NCI-H128 (cell line): ENCODE measurements around the gene MAP3K19.
"Not testable (repeated sequence)": the region's sequence is repeated elsewhere in the genome, so short reads cannot be mapped to it uniquely, and the experiment has no call there.

Experiments used
- DNase-seq: peaks from one replicate; lab custom pipeline; 2025; ENCODE audit not compliant: unreplicated experiment; lab: John Stamatoyannopoulos, UW

The MAP3K19 gene

DNA sequence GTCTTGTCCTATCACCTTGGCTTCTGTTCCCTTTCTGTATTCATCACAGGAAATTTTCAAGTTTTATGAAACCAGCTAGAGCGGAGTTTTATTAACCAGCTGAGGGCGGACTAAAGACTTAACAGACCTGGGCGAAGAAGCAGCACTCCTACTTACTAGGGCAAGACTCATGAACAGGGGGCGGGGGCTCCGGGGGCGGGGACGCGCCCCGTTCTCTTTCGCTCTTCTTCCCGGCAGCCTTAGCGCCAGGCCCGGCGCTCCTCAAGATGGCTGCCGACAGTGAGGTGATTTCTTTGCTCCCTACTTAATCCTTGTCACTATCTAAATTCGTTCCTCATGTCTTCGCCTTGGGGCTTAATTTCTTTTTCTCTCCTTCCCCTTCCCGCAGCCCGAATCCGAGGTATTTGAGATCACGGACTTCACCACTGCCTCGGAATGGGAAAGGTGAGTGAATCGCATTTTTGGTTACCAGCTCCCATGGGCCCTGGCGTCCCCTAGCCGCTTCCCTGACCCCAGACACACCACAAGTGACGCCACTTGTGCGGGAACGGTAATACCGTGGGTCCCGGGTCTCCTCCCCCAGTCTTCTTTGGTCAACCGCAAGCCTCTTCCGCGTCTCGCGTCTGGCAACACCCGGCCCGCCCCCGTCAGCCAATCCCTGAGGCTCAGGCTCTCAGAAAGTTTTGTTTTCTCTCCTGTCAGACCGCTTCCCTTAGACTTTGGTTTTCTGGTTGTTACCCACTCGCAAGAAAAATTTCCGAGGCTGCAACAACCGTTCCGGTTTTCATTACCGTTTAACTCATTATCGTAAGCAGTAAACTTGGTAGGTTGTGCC lies 5.0 kb upstream of the MAP3K19 start, which contains the start of gene RAB3GAP1:
Gene RAB3GAP1, plus strand, starts transcription at position 251 of the 835 bp plus-strand sequence. Its CDS starts 16 bp downstream, at position 267.
- DNase-seq: no peak

DNA sequence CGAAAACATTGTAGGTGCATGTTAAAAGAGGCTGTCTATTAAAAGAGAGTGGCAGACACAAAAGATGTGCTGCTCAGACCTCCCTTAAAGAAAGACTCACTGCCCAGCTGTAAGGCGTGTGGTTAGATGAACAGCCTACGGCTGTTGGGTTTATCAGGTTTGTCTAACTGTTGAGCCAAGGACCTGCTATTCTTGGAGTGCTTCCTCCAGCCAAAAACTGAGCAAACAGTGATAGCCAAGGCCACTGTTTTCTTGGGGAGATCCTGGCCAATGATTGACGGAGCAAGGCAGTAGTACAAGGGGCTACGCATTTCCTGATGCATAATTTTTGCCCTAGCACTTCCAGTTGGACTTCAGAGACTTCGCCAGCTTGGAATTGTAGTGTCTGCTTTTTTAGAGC lies 3.4 kb upstream of the MAP3K19 start:
- DNase-seq: no peak

GRCh38 chr2:135050132-135050531 lies 2.9 kb upstream of the MAP3K19 start:
- no peak for DNase-seq

GRCh38 chr2:135048122-135048521 lies 875 bp upstream of the MAP3K19 start:
- no peak for DNase-seq

DNA sequence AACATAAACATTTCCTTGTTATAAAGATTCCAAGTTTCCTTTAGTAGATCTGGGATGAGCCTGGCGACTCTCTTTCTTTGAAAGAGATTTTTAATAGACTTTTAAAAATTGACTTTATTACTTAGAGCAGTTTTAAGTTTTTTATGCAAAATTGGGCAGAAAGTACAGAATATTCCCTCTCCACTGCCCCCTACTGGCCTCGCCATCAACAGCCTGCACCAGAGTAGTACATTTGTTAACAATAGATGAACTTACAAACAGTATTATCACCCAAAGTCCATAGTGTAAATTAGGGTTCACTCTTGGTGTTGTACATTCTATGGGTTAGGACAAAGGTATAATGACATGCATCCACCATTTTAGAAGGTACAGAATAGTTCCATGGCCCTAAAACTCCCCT lies 3.9 kb downstream of the MAP3K19 start:
- DNase-seq: no peak

DNA sequence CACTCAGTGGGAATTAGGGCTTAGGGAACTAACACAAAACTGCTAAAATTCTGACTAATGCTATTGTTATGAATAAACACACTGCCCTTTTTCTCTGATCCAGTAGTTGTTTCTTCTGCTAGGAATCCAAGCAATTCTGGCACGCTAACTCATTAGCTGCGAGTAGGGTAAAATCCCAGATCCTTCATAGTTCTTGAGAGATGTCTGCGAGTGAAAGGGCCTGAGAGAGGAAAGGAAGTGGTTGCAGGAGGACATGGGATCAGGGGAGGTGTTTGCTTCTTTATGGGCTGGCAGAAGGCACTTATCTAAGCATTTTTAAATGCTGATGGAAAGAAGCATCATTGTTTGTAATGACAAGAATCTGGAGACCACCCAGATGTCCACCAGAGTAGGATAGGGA lies 9.4 kb downstream of the MAP3K19 start:
- DNase-seq: no peak

GRCh38 chr2:135033216-135033615 lies 14.0 kb downstream of the MAP3K19 start:
- not testable (repeated sequence) for DNase-seq

GRCh38 chr2:135030826-135031225 lies 16.4 kb downstream of the MAP3K19 start:
- no peak for DNase-seq

- DNase-seq: no peak
Observed at GRCh38 chr2:135029481-135030134, 17.6 kb downstream of the MAP3K19 start.

DNA sequence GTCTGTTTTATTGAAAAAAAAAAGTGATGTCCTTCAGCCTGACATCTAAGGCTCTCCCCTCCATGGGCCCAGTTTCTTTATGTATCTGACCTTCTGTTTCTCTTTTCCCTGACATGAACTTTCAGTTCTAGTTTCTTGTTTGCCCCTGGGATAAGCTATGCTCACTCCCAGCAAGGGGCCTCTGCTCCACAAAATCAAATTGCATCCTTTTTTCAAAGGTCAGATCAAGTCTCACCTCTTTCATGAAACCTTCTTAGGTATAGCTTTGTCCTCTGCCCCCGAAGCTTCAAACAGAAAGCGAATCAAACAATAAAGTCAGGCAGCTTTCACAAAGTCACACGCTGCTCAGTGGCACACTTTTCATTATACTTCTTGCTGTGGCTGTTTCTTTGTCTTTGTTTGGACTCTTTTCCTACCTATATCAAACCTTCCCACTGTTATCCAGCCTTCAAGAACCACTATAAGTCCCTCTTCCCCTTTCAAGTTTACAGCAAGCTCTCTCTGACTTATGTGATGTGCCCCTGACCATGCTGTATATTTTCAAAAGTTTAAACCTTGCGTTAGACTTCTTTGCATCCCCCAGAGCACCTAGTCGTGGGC lies 23.3 kb downstream of the MAP3K19 start:
- no peak for DNase-seq

DNA sequence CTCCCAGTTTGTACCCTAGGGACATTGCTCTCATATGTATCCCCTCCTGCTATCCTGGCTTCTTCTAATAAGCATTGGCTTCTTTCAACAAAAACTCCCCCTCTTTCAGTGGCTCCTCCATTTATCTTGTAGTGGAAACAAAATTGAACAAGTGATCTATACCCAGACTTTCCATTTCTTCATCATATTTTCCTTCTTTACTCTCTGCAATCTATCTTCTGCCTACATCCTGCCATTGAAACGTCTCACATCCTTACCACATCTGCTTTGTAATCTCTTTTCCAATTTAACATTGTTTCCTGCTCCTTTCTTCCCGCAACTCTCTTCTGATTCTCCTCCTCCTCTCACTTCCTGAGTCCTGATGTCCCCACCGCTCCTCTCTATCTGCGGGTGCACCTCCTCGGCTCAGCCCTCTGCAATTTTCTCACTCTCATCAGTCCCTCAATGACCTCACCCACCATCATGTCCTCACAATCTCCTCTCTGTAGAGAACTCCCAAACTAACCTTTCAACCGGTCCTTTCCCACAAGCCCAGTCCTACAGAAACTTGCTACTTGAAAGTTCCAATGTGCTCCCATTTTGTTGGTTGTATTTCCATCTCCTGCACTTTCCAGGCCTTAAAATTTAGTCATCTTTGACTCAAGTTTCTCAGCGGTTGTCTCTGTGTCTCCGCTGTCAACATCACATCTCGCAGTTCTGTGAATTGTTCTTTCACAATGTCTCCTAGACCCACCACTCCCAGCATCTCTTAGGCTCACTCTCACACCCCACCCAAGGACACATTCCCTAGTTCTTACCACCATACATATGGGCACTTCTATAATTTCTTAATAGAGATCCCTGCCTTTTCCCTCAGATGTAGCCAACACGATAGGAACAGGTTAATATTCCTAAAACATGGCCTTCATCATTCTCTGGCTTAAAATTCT lies 24.0 kb downstream of the MAP3K19 start:
- no peak for DNase-seq

- DNase-seq: no peak
Observed at GRCh38 chr2:135021618-135022017, 25.6 kb downstream of the MAP3K19 start.

GRCh38 chr2:135011633-135012032 lies 35.6 kb downstream of the MAP3K19 start:
- no peak for DNase-seq

DNA sequence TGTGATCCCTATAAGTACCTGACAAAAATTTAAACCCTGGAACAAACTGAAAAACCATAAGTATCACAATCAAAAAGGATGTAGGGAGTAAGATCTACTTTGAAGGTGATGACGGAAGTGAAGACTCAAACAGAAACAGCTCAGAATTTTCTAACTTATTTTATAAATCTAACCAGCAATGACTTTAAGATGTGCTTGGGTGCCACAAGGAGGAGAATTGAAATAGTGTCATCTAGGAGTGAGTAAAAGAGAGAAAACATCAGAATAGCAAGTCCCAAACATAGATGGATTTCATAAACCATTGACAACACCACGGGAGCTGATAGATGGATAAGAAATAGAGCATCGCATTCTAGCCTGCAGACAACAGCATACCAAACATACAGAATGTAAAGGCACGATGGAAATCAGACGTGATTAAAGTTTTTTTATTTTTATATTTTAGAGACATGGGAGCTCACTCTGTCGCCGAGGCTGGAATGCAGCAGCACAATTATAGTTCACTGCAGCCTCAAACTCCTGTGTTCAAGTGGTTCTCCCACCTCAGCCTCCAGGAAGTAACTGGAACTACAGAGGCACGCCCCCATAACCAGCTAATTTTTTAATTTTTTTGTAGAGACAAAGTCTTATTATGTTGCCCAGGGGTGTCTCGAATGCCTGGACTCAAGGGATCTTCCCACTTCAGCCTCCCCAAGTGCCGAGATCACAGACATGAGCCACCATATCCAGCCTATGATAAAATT lies 36.9 kb downstream of the MAP3K19 start:
- no peak for DNase-seq

DNA sequence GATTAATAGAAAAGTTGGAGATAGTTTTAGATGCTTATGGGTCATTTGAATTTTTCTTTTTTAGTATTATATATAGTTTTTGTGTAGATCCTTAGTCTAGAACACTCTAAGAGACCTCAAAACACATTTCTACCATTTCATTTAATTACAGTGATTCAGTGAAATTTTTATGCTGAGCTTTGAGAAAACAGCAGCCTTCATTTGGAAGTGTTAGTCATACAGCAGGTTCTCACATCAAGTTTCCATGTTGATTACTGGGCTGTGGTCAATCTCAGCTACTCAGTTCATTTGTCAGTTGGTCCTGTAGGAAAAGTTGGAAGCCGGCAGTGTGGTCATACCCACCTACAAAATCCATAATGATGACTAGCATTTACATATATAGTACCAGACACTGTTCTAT lies 37.9 kb downstream of the MAP3K19 start:
- no peak for DNase-seq

DNA sequence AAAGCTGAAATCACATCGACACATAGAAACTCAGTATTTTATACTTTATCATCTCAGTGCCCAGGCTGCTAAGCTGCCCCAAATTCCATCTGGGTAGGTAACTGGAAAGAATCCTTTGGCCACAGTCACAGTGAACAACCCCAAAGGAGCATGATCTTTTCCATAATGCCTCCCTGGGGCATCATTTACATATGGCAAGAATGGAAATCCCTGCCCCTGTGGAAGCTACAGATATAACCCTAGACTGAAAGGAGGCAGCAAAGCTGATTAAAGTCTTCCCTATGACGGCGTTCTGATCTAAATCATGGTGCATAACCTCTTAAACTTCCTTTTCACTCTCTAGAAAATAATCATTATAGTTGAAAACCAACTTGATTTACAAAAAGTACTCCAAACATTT lies 41.5 kb downstream of the MAP3K19 start:
- DNase-seq: no peak

DNA sequence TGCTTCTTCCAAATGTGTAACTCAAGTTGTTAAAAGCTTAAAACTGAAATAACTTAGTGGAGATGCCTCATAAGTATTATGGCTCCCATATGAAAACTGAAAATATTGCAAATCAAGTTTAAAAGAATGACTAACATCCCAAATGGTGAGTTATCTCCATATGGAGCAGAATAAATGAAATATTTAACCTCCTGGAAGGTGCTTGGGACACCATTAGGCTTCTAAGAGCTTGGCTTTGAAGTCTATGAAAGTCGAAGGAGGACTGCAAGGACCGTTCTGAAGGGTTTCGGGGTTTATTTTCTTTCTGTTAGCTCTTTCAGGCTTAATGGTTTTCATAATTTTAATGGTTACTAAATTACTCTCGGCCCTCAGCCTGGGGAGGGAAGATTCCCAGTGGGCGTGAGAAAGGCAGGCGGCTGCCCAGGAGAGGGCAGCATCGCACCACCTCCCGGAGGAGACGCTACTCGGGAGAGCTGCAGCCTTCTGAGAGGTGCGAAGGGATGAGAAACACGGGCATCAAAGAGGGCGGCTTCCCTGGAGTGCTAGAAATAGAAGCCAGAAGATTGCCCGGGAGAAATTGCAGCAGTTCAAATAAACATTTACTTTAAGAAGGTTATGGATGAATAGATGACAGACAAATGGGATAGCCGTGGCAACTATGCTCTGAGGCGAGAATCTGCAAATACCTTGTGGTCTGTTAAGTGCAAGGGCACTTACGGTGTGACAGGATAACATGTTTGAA lies 43.1 kb downstream of the MAP3K19 start:
- peak; percentile 42 for DNase-seq

DNA sequence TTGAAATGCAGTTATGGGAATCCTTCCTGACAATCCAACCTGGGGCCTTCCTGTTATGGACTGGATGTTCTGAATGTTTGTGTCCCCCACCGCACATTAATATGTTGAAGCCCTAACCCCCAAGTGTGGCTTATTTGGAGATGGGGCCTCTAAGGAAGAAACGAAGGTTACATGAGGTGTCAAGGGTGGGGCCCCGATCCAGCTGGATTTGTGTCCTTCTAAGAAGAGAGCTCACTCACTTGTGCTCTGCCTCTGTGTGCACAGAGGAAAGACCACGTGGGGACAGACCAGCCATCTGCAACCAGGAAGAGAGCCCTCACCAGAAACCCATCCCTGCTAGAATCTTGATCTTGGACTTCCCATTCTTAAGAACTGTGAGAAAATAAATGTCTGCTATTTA lies 44.4 kb downstream of the MAP3K19 start:
- DNase-seq: no peak

DNA sequence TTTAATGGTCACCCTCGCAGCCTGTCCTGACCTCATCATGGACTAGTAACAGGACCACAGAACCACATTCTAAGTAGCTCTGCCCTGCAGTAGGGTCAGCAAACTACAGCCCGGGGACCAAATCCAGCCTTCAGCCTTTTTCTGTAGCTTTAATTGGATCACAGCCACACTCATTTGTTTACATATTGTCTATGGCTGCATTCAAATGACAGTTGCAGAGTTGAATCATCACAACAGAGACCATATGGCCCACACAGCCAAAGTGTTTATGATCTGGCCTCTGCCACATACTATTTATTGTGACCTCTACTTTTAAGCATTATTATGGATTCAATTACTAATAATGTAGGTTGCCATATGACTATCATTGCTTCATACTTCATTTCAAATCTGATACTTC lies 47.7 kb downstream of the MAP3K19 start:
- no peak for DNase-seq
